ENCODE results near the gene ERCC4.

ERCC4 gene

DNA sequence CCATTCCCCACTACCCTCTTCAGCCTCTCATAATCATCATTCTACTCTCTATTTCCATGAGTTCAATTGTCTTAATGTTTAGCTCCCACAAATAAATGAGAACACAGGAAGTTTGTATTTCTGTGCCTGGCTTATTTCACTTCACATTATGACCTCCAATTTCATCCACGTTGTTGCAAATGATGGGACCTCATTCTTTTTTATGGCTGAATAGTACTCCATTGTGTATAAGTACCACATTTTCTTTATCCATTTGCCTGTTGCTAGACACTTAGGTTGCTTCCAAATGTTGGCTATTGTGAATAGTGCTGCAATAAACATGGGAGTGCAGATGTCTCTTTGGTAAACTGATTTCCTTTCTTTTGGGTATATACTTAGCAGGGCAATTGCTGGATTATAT lies 42.3 kb downstream of the ERCC4 start:
- DNase-seq (ENCODE audit: low read depth): no peak
- TF ChIP-seq, protein P1, sequence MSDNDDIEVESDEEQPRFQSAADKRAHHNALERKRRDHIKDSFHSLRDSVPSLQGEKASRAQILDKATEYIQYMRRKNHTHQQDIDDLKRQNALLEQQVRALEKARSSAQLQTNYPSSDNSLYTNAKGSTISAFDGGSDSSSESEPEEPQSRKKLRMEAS (IDR thresholded peaks at IDR 0.05; ENCODE audit: low read depth, low read length): no peak
- TF ChIP-seq, protein P2, sequence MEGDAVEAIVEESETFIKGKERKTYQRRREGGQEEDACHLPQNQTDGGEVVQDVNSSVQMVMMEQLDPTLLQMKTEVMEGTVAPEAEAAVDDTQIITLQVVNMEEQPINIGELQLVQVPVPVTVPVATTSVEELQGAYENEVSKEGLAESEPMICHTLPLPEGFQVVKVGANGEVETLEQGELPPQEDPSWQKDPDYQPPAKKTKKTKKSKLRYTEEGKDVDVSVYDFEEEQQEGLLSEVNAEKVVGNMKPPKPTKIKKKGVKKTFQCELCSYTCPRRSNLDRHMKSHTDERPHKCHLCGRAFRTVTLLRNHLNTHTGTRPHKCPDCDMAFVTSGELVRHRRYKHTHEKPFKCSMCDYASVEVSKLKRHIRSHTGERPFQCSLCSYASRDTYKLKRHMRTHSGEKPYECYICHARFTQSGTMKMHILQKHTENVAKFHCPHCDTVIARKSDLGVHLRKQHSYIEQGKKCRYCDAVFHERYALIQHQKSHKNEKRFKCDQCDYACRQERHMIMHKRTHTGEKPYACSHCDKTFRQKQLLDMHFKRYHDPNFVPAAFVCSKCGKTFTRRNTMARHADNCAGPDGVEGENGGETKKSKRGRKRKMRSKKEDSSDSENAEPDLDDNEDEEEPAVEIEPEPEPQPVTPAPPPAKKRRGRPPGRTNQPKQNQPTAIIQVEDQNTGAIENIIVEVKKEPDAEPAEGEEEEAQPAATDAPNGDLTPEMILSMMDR (IDR thresholded peaks at IDR 0.05; ENCODE audit: low read depth, low read length): no peak
- no peak for TF ChIP-seq POLR2A (IDR thresholded peaks at IDR 0.05; ENCODE audit: extremely low read depth, insufficient read length)
- TF ChIP-seq MYC (IDR thresholded peaks at IDR 0.05; ENCODE audit: low read depth, low read length): no peak

DNA sequence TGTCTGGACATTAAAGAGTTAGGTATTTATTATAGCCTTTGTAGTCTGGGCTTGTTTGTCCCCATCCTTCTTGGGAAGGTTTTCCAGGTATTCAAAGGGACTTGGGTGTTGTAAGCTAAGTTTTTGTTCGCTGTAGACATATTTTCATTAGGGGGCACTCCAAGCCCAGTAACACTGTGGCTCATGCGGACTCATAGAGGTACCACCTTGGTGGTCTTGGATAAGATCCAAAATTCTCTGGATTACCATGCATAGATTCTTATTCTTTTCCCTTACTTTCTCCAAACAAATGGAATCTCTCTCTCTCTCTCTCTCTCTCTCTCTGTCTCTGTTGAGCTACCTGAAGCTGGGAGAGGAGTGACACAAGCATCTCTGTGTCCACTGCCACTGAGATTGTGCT lies 48.9 kb downstream of the ERCC4 start:
- DNase-seq (ENCODE audit: low read depth): no peak
- TF ChIP-seq POLR2A (IDR thresholded peaks at IDR 0.05; ENCODE audit: extremely low read depth, insufficient read length): no peak
- no peak for TF ChIP-seq MYC (IDR thresholded peaks at IDR 0.05; ENCODE audit: low read depth, low read length)
- TF ChIP-seq, protein P2 (IDR thresholded peaks at IDR 0.05; ENCODE audit: low read depth, low read length): no peak
- TF ChIP-seq, protein P1 (IDR thresholded peaks at IDR 0.05; ENCODE audit: low read depth, low read length): no peak

More for the DNA sequence above, 42.3 kb downstream of the ERCC4 start:
- no peak overlapping the region for H3K4me3 ChIP-seq (ENCODE audit: low read depth, low read length)

DNA sequence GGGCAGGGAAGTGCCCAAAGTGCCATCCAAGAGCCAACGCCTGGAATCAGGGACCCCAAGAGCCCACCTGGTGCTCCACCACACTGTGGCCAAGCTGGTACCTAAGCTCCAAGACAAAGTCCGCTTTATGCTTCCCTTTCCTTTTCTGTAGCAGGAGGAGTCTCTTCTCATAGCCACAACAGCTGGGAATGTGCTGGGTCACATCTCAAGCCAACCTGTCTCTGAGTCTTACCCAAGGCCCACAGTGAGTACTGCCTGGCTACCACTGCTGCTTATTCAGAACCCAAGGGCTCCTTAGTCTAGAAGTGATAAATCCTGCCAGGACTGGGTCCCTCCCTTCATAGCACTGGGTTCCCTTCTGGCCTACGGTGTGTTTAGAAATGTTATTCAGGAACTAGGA lies 49.8 kb downstream of the ERCC4 start:
- DNase-seq (ENCODE audit: low read depth): no peak
- no peak overlapping the region for H3K4me3 ChIP-seq (ENCODE audit: low read depth, low read length)
- TF ChIP-seq MYC (IDR thresholded peaks at IDR 0.05; ENCODE audit: low read depth, low read length): no peak

More for the DNA sequence above, 48.9 kb downstream of the ERCC4 start:
- H3K4me3 ChIP-seq (ENCODE audit: low read depth, low read length): no peak overlapping the region

DNA sequence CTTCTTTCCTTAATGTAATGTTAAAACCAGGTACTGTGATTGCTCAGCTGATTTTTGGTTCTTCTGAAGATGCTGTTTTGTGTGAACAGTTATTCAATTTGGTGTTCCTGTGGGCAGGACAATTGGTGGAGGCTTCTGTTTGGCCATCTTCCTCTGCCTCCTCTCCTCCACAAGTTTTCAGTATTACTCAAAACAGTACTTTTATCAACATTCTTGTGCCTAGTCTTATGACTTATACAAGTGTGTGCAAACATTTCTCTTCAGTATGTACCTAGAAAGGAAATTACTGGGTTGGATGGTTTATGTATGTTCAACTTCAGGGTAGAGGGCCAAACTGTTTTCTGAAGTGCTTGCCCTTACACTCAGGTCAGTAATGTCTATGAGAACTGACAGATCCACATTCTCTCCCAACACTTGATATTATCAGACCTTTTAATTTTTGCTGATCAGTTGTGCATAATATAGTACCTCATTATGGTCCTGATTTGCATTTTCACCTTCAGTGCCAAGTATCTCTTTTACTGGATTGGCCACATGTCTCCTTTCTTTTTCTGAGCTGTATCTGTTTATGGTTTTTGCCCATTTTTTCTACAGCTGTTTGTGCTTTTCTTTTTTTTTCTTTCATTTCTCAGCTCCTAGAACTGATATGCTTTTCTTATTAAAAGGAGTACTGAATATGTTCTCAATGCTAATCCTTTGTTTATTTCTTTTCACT lies 50.9 kb downstream of the ERCC4 start:
- no peak for DNase-seq (ENCODE audit: low read depth)
- TF ChIP-seq, protein P2 (IDR thresholded peaks at IDR 0.05; ENCODE audit: low read depth, low read length): no peak
- no peak for TF ChIP-seq MYC (IDR thresholded peaks at IDR 0.05; ENCODE audit: low read depth, low read length)
- TF ChIP-seq POLR2A (IDR thresholded peaks at IDR 0.05; ENCODE audit: extremely low read depth, insufficient read length): no peak
- TF ChIP-seq, protein P1 (IDR thresholded peaks at IDR 0.05; ENCODE audit: low read depth, low read length): no peak
- no peak overlapping the region for H3K4me3 ChIP-seq (ENCODE audit: low read depth, low read length)

DNA sequence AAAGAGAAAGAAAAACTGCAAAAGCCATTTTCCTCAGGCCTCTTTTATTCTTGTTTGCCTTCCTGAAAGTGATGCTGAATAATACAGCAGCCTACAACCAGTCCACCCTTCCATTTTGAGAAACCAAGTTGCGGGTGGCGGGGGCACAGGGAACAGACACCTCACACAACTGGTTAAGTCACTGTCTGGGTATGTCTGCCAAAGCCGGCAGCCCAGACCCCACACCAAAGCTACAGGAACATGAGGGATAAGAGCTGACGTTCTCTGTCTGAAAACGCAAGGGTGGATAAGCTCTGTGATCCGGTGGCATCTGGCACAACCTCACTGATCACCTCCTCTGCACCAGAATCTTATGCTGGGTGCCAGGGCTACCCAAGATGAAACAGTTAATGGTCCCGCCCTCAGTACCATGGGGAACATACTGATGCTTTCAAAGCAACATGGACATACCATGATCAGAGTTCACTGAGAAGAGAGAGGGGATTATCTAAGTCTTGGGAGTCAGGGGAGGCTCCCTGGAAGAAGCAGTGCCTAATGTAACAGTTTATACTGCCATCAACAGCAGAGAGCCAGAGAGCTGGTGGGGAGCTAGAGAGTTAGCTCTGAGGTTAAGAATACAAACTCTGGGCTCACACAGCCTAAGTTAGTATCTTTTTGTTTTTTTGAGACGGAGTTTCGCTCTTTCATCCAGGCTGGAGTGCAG lies 53.5 kb downstream of the ERCC4 start:
- TF ChIP-seq, protein P2 (IDR thresholded peaks at IDR 0.05; ENCODE audit: low read depth, low read length): no peak
- TF ChIP-seq POLR2A (IDR thresholded peaks at IDR 0.05; ENCODE audit: extremely low read depth, insufficient read length): no peak
- no peak for TF ChIP-seq MYC (IDR thresholded peaks at IDR 0.05; ENCODE audit: low read depth, low read length)
- TF ChIP-seq, protein P1 (IDR thresholded peaks at IDR 0.05; ENCODE audit: low read depth, low read length): no peak
- H3K4me3 ChIP-seq (ENCODE audit: low read depth, low read length): no peak overlapping the region
- DNase-seq (ENCODE audit: low read depth): no peak

DNA sequence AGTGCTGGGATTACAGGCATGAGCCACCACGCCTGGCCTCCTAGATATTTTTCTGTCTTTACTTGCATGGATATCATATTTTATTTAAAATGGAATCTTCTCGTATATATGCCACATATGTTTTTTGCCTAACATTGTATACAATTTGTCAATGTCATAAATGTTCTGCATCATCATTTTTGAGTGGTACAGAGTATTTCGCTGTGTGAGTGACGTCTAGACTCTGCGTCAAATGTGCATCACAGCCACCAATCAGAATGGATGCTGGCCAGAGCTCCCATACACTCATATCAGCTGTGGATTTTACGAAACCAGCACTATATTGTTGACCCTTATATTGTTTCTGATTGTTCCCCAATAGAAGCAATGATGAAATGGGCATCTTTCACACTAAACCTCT lies 57.2 kb downstream of the ERCC4 start:
- no peak overlapping the region for H3K4me3 ChIP-seq (ENCODE audit: low read depth, low read length)
- TF ChIP-seq POLR2A (IDR thresholded peaks at IDR 0.05; ENCODE audit: extremely low read depth, insufficient read length): no peak
- TF ChIP-seq MYC (IDR thresholded peaks at IDR 0.05; ENCODE audit: low read depth, low read length): no peak
- no peak for DNase-seq (ENCODE audit: low read depth)
